IPS-18a (cell line): Measurements from ENCODE around the gene SH3RF1.

ENCODE experiments used
- H3K27ac ChIP-seq: one replicate; pipeline ENCODE4 v1.5.1; 2013; ENCODE audit warnings: low read length
- H3K27me3 ChIP-seq: one replicate; pipeline ENCODE4 v1.6.1; 2013; ENCODE audit warnings: mild to moderate bottlenecking, low read length; ENCODE audit not compliant: control insufficient read depth, insufficient read depth
- H3K36me3 ChIP-seq: one replicate; pipeline ENCODE4 v1.6.1; 2013; ENCODE audit warnings: low read depth, low read length; ENCODE audit not compliant: control insufficient read depth
- H3K4me1 ChIP-seq: one replicate; pipeline ENCODE4 v1.6.1; 2013; ENCODE audit warnings: low read depth, low read length; ENCODE audit not compliant: control insufficient read depth
- H3K4me3 ChIP-seq: one replicate; pipeline ENCODE4 v1.5.1; 2013; ENCODE audit warnings: low read length
- H3K9ac ChIP-seq: one replicate; pipeline ENCODE4 v1.6.1; 2013; ENCODE audit warnings: mild to moderate bottlenecking, low read length, moderate library complexity
- H3K9me3 ChIP-seq: one replicate; pipeline ENCODE4 v1.6.1; 2013; ENCODE audit warnings: low read depth, low read length; ENCODE audit not compliant: control insufficient read depth

Gene SH3RF1

GRCh38 chr4:169270810-169271691 lies at the start of gene SH3RF1:
TSS of gene SH3RF1 (minus strand) at chr4:169270956. CDS start at chr4:169269212, 1,744 bp downstream.
- H3K9me3 ChIP-seq: no peaks in the 10 kb centered on the region
- H3K4me1 ChIP-seq: peaks cover 26% of the 10 kb centered on the region
- no peaks in the 10 kb centered on the region for H3K36me3 ChIP-seq
- H3K27ac ChIP-seq: no peak within 1 kb of the TSS
- H3K9ac ChIP-seq: peak within 1 kb of the TSS; percentile 93
- peaks cover 15% of the 10 kb centered on the region for H3K27me3 ChIP-seq
- peak within 1 kb of the TSS; percentile 94 for H3K4me3 ChIP-seq

- no peaks in the 10 kb centered on the region for H3K4me1 ChIP-seq
- no peaks in the 10 kb centered on the region for H3K36me3 ChIP-seq
- H3K27ac ChIP-seq: no peak overlapping the region
- no peaks in the 10 kb centered on the region for H3K9me3 ChIP-seq
- no peaks in the 10 kb centered on the region for H3K27me3 ChIP-seq
- no peak overlapping the region for H3K9ac ChIP-seq
- H3K4me3 ChIP-seq: no peak overlapping the region
These were observed 45.0 kb upstream of the SH3RF1 start for GRCh38 chr4:169315530-169316343.

- Histone ChIP-seq H3K9ac (no peak overlapping the region), H3K27me3 (no peaks in the 10 kb centered on the region), H3K9me3 (no peaks in the 10 kb centered on the region), H3K4me1 (no peaks in the 10 kb centered on the region), H3K36me3 (no peaks in the 10 kb centered on the region), H3K27ac (no peak overlapping the region), H3K4me3 (no peak overlapping the region)
These were observed 44.1 kb upstream of the SH3RF1 start for GRCh38 chr4:169314906-169315305.

- Histone ChIP-seq H3K27me3 (no peaks in the 10 kb centered on the region), H3K9ac (no peak overlapping the region), H3K36me3 (no peaks in the 10 kb centered on the region), H3K27ac (no peak overlapping the region), H3K4me1 (no peaks in the 10 kb centered on the region), H3K4me3 (no peak overlapping the region), H3K9me3 (no peaks in the 10 kb centered on the region)
These were observed 43.0 kb upstream of the SH3RF1 start for GRCh38 chr4:169313732-169314131.

GRCh38 chr4:169312690-169313422 lies 42.1 kb upstream of the SH3RF1 start:
- H3K9ac ChIP-seq: no peak overlapping the region

GRCh38 chr4:169311643-169312365 lies 41.0 kb upstream of the SH3RF1 start:
- Histone ChIP-seq H3K9me3 (no peaks in the 10 kb centered on the region), H3K27ac (no peak overlapping the region)

More at GRCh38 chr4:169312690-169313422, 42.1 kb upstream of the SH3RF1 start:
- no peak overlapping the region for H3K27ac ChIP-seq
- no peaks in the 10 kb centered on the region for H3K36me3 ChIP-seq
- no peak overlapping the region for H3K4me3 ChIP-seq
- no peaks in the 10 kb centered on the region for H3K27me3 ChIP-seq
- H3K9me3 ChIP-seq: no peaks in the 10 kb centered on the region
- H3K4me1 ChIP-seq: no peaks in the 10 kb centered on the region

GRCh38 chr4:169309326-169309967 lies 38.7 kb upstream of the SH3RF1 start:
- Histone ChIP-seq H3K9me3 (no peaks in the 10 kb centered on the region), H3K27ac (no peak overlapping the region), H3K4me1 (no peaks in the 10 kb centered on the region), H3K36me3 (no peaks in the 10 kb centered on the region), H3K27me3 (no peaks in the 10 kb centered on the region), H3K9ac (no peak overlapping the region), H3K4me3 (no peak overlapping the region)

More at GRCh38 chr4:169311643-169312365, 41.0 kb upstream of the SH3RF1 start:
- Histone ChIP-seq H3K9ac (no peak overlapping the region), H3K27me3 (no peaks in the 10 kb centered on the region), H3K36me3 (no peaks in the 10 kb centered on the region), H3K4me1 (no peaks in the 10 kb centered on the region), H3K4me3 (no peak overlapping the region)

GRCh38 chr4:169307576-169307975 lies 36.8 kb upstream of the SH3RF1 start:
- no peaks in the 10 kb centered on the region for H3K27me3 ChIP-seq
- H3K9ac ChIP-seq: no peak overlapping the region
- no peaks in the 10 kb centered on the region for H3K9me3 ChIP-seq
- no peaks in the 10 kb centered on the region for H3K36me3 ChIP-seq
- no peaks in the 10 kb centered on the region for H3K4me1 ChIP-seq
- no peak overlapping the region for H3K27ac ChIP-seq
- H3K4me3 ChIP-seq: no peak overlapping the region

GRCh38 chr4:169305651-169306050 lies 34.9 kb upstream of the SH3RF1 start:
- no peak overlapping the region for H3K27ac ChIP-seq
- no peak overlapping the region for H3K4me3 ChIP-seq
- no peak overlapping the region for H3K9ac ChIP-seq
- no peaks in the 10 kb centered on the region for H3K4me1 ChIP-seq
- no peaks in the 10 kb centered on the region for H3K36me3 ChIP-seq
- no peaks in the 10 kb centered on the region for H3K27me3 ChIP-seq
- no peaks in the 10 kb centered on the region for H3K9me3 ChIP-seq

- no peaks in the 10 kb centered on the region for H3K4me1 ChIP-seq
- no peak overlapping the region for H3K4me3 ChIP-seq
- no peak overlapping the region for H3K27ac ChIP-seq
- no peaks in the 10 kb centered on the region for H3K27me3 ChIP-seq
- H3K9ac ChIP-seq: no peak overlapping the region
- no peaks in the 10 kb centered on the region for H3K36me3 ChIP-seq
- no peaks in the 10 kb centered on the region for H3K9me3 ChIP-seq
These were observed 34.4 kb upstream of the SH3RF1 start for GRCh38 chr4:169305173-169305572.
